Hematopoietic multipotent progenitor cell treated with erythropoietin and hydrocortisone succinate and interleukin-3 and kit ligand, for 17 days (in vitro differentiated cells): Measurements from ENCODE around the gene OR6Y1.

Source experiments
- DNase-seq: peaks from one replicate; pipeline ENCODE4 v3.0.0-alpha.2; 2015; ENCODE audit warnings: low spot score

The OR6Y1 gene

GRCh38 chr1:158506369-158506987 lies 47.7 kb downstream of the OR6Y1 start:
- DNase-seq, result peak; percentile 35

- DNase-seq, result no peak
These were observed 57.8 kb downstream of the OR6Y1 start for GRCh38 chr1:158496374-158496773.

- no peak for DNase-seq
These were observed 59.4 kb downstream of the OR6Y1 start for GRCh38 chr1:158494796-158495195.
